ENCODE measurements around the gene SPIB. TPM values are rescaled to one million over a fixed set of nuclear protein-coding genes. Genes with fewer than 3 reads are reported as not detected.
"Not testable (repeated sequence)": the region's sequence is repeated elsewhere in the genome, so short reads cannot be mapped to it uniquely, and the experiment has no call there.

Gene SPIB
- total RNA-seq, 1 donor from 2014 or later, result 0.10 TPM

DNA sequence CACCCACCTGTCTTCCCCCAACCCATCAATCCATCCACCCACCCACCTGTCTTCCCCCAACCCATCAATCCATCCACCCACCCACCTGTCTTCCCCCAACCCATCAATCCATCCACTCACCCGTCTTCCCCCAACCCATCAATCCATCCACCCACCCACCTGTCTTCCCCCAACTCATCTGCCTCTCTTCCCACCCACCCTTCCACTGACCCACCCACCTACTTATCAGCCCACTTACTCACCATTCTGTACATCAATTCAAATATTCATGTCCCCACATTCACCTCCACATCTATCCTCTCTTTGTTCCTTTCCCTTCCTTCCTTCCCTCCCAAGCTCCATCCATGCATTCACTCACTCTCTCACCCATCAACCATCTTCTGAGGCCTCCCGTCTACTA, 20.4 kb downstream of the SPIB start:
- DNase-seq, result not testable (repeated sequence)

DNA sequence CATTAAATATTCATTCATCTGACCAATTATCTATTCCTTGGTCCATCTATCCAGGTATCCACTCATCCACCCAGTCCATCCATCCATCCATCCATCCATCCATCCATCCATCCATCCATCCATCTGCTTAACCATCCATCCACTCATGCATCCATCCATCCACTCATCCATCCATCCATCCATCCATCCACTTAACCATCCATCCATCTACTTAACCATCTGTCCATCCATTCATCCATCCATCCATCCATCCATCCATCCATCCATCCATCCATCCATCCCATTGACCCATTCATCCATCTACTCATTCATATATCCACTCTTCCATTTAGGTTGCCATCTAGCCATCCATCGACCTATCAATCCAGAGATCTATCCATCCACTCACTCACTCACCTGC, 25.3 kb downstream of the SPIB start:
- no peak for DNase-seq

DNA sequence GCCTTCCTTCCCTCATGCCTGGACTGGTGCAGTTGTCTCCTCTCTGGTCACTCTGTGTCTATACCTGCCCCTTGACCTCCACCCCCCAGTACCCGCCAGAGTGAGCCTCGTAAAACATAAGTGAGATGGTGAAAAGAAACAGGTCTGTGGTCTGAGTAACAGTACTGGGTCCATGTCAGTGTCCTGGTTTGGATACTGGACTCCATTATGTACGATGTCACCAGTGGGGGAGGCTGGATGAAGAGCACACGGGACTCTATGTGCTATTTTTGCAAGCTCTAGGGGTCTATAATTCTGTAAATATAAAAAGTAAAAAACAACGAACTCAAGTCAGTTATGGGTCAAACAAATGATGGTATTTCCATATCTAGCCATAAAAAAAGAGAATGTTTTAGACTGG, 28.3 kb downstream of the SPIB start:
- no peak for DNase-seq

- no peak for DNase-seq
These were observed 29.0 kb downstream of the SPIB start for GRCh38 chr19:50447750-50448149.

DNA sequence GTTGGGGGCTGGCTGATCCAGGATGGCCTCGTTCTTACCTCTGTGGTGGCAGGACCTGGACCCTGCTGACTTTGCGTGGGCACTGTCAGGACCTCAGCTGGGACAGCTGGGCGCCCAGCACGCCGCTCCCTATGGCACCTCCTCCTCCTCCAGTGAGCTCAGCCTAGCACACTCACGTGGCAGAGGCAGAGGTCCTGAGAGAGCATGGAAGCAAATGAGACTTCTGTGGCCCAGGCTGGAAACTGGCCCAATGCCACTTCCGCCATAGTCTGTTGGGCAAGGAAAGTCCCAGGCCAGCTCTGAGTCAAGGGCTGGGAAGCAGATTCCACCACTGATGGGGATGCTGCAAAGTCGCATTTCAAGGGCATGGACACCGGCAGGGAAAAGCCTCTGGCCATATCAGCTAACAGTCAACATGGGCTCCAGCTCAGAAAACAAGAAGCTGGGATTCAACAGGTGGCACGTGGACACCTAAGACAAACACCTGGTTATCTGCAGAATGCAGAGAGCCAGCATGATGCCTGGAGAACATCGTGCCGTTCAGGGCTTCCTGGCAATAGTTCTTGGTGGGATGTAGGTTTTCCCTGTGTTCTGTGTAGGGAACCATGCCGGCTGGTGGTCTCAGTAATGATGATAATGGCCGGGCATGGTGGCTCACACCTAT, 30.6 kb downstream of the SPIB start:
- DNase-seq, result no peak

DNA sequence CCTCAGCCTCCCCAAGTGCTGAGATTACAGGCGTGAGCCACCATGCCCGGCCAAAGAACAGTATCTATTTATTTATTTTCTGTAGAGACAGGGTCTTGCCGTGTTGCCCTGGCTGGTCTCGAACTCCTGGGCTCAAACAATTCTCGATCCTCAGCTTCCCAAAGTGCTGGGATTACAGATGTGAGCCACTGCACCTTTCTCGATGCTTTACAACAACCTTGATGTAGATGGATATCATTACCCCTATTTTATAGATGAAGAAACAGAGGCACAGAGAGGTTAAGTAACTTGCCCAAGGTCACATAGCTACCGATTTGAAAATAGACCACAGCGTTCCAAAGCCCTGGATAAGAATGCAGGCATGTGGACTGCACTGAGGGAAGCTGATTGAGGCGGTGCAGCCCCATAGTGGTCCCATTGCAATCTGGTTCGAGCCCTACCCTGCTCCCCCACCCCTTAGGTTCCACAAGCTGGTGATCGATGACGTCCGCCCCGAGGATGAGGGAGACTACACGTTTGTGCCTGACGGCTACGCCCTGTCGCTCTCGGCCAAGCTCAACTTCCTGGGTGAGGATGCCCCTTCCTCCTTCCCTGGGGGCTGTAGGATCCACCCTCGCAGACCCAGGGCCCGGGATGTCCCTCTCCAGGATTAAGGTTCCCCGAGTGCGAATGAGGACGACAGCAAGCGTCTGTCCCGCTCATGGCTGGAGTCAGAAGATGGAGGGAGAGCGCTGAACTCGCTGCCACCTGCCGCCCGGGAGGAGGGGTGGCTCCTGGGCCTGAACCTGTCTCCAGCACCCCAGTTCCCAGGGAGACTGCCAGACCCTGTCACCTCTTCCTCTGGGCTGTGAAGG, 31.9 kb downstream of the SPIB start:
- DNase-seq, result no peak

DNA sequence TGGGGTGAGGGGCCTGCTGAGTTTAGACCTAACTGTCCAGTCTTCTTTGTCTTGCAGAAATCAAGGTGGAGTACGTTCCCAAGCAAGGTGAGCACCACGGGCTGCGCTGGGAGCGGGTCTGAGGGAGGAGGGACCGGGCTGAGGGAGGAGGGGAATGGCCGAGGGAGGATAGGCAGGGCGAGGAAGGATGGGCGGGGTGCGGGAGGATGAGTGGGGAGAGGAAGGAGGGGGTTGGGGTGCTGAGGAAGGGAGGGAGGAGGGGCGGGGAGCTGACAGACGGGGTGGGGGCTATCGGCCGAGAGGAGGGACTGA, 32.4 kb downstream of the SPIB start:
- DNase-seq, result no peak

- no peak for DNase-seq
These were observed 34.5 kb downstream of the SPIB start for GRCh38 chr19:50453243-50453642.

- no peak for DNase-seq
These were observed 37.3 kb downstream of the SPIB start for GRCh38 chr19:50455992-50456391.

DNA sequence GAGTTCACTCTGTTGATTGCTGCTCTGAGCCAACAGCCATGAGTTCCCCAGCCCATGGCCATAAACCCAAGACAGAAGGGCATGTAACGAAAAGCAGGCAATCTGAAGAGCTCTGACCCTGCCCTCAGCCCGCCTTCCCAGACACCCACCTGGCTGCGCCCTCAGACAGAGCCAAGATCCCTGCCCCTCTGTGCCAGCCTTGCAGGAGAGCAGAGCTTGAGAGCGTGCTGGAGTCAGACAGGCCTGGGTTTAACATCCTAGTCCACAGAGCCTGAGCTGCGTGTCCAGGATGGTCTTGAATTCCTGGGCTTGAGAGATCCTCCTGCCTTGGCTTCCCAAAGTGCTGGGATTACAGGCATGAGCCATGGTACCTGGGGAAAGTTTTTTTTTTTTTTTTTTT, 38.6 kb downstream of the SPIB start:
- no peak for DNase-seq

GRCh38 chr19:50458396-50459066, 39.8 kb downstream of the SPIB start:
- DNase-seq, result no peak

DNA sequence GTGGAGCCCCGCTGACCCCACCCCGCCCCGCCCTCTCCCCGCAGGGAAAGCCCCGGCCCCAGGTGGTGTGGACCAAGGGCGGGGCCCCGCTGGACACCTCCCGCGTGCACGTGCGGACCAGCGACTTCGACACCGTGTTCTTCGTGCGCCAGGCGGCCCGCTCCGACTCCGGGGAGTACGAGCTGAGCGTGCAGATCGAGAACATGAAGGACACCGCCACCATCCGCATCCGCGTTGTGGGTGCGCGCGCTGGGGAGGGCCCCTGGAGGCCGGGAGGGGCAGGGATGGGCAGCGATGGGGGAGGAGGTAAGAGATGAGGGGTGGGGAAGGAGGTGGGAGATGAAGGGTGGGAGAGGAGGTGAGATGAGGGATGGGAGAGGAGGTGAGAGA, 40.3 kb downstream of the SPIB start:
- DNase-seq, result no peak

DNA sequence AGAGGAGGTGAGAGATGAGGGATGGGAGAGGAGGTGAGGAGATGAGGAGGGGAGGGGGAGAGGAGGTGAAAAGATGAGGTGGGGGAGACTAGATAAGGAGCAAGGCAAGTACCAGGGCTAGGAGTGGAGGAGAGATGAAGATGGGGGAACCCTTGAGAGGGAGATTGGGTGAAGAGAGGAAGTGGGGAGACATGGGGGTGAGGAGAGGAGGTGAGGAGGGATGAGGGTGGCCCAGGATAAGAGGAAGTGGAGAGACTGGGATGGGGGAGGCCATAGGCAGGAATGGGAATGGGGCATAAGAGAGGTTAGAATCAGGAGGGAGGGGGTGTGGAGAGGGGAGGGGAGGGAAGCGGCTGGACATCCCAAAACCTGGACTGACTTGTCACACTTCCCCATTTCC, 40.9 kb downstream of the SPIB start:
- no peak for DNase-seq

DNA sequence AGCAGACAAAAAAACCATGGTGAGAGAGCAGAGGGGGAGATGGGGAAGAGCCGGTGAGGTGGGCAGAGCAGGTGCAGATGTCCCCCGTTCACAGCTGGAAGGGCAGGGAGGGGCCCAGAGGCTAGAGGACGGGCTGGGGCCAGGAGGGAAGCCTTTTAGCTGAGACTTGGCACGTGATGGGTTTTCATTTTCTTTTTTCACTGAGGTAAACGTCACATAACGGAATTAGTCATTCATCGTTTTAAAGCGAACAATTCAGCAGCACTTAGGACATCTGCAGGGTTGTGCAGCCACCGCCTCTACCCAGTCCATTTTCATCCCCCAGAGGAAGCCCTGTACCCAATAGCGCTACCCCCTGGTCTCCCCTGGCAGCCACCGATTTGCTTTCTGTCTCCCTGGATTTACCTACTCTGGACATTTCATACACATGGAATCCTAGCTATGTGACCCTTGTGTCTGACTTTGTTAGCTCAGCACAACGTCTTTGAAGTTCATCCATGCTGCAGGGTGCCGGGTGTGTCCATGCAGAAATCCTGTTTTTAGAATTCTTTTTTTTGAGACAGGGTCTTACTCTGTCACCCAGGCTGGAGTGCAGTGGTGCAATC, 41.5 kb downstream of the SPIB start:
- DNase-seq, result no peak

GRCh38 chr19:50461066-50461875, 42.5 kb downstream of the SPIB start:
- peak; percentile 75 for DNase-seq

- DNase-seq, result no peak
These were observed 44.2 kb downstream of the SPIB start for GRCh38 chr19:50462970-50463369.

- DNase-seq, result no peak
These were observed 45.6 kb downstream of the SPIB start for GRCh38 chr19:50464348-50464747.

DNA sequence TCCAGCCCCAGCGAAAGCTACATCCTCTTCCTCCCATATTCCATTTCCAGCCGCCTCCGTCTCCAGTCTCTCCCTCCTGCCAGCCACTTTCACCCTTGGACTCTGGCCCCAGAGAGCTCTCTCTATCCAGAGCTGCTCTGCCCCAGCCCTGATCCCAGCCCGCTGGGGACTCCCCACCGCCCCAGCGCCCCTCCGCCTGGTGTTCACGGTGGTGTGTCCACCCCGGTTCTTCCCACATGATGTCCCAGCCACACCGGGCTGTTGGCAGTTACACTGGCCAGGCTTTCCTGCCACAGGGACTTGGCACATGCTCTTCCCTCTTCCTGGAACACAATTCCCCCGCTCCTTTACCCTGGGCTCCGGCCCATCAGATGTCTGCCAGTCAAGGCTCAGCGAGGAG, 46.3 kb downstream of the SPIB start:
- no peak for DNase-seq

DNA sequence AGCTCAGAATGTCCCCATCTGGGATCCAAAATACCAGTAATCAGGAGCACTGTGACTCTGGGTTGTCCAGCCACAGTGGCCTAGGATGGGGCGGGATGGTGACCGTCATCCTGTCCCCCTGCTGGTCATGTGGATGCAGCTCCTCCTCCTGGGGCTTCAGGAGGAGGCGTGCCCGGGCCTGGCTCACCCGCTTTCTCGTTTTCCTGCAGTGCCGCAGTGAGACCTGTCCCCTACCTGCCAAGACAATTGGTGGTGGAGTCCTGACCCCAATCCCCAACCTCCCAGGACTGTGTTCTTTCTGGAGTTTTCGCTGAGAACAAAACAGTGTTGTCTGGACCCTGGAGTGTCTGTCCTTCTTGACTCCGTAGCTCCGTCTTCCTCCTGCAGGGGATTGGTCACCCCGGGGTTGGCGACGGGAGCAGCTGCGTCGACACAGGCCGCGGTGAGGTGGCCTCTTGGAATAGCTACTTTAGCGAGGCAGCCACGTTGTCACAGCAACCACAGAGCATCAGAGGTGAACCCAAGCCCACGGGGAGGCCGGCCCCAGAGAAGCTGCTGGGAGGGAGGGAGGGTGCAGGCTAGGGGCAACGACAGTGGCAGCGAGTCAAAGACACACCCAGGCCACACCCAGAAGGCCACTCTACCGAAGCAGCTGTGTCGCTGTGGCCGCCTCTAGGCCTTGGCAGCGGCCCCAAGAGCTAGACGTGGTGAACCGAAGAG, 47.4 kb downstream of the SPIB start:
- peak; percentile 96 for DNase-seq

GRCh38 chr19:50466706-50467039, 47.9 kb downstream of the SPIB start:
- DNase-seq, result no peak

GRCh38 chr19:50467566-50467965, 48.8 kb downstream of the SPIB start:
- no peak for DNase-seq

DNA sequence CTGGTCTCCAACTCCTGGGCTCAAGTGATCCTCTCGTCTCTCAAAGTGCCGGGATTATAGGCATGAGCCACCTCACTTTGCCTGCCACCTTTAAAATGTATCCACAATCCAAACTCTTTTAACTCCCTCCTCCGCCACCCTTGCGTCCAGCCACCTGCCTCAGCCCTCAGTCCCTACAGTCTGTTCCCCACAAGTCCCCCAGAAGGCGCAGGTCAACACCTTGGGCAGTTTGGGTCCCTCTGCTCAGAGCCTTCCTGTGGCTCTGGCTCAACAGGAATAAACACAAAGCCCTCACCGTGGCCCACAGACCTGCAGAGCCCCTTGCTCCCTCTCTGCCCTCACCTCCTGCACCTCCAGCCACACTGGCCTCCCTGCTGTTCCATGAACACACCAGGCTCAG, 50.1 kb downstream of the SPIB start:
- no peak for DNase-seq

Data from tongue (tissue), 2 donors.